Measurements from ENCODE around the gene SP8. TPM values are rescaled to one million over a fixed set of nuclear protein-coding genes. Genes with fewer than 3 reads are reported as not detected.

SP8 gene
- total and polyA plus RNA-seq, 2 experiments from 2014 or later = not detected

GRCh38 chr7:20794676-20795075 is 8.0 kb upstream of the SP8 start:
- Histone ChIP-seq H3K4me1 (ENCODE audit: insufficient read depth) (no peaks in the 10 kb centered on the region), H3K4me2 (ENCODE audit: unreplicated experiment) (no peak overlapping the region), H3K79me2 (ENCODE audit: insufficient read depth) (no peaks in the 10 kb centered on the region), H4K20me1 (ENCODE audit: insufficient read depth) (no peaks in the 10 kb centered on the region), H3K9me3 (ENCODE audit: low read depth) (no peaks in the 10 kb centered on the region), H3K9ac (no peak overlapping the region), H3K4me3 (no peak overlapping the region), H3K36me3 (ENCODE audit: low read depth) (no peaks in the 10 kb centered on the region), H3F3A (ENCODE audit: insufficient read depth) (no peaks in the 10 kb centered on the region), H3K27ac (no peak overlapping the region), H3K27me3 (replicated peaks; ENCODE audit: insufficient read depth) (peaks cover 90% of the 10 kb centered on the region), H3K9me2 (ENCODE audit: insufficient read depth) (no peaks in the 10 kb centered on the region), H2AFZ (no peak overlapping the region)
- no peak for DNase-seq
- WGBS, 2 experiments (ENCODE audit: low coverage in 1 of 2, low lambda C conversion rate in 2 of 2, missing lambda C conversion rate in 2 of 2) = 52 to 53% methylated on average over 13 of the region's 13 CpGs
- in situ Hi-C loops (cut with MboI) = loop anchor here (25.0 kb wide), 1 partner anchor 1218 kb away; no protein-coding TSS in a partner anchor
- TF ChIP-seq EZH2phosphoT487 (IDR thresholded peaks at IDR 0.05; ENCODE audit: insufficient read depth, low read depth) (no peak), EZH2 (IDR thresholded peaks at IDR 0.05; ENCODE audit: insufficient read depth, poor library complexity, severe bottlenecking) (no peak)

- H3K4me1 ChIP-seq (ENCODE audit: insufficient read depth) = no peaks in the 10 kb centered on the region
- H3K9me3 ChIP-seq (ENCODE audit: low read depth) = no peaks in the 10 kb centered on the region
- TF ChIP-seq EZH2phosphoT487 (IDR thresholded peaks at IDR 0.05; ENCODE audit: insufficient read depth, low read depth) (no peak), EZH2 (IDR thresholded peaks at IDR 0.05; ENCODE audit: insufficient read depth, poor library complexity, severe bottlenecking) (no peak)
- H3F3A ChIP-seq (ENCODE audit: insufficient read depth) = no peaks in the 10 kb centered on the region
- no peak for DNase-seq
- H3K9me2 ChIP-seq (ENCODE audit: insufficient read depth) = no peaks in the 10 kb centered on the region
- H3K27me3 ChIP-seq (replicated peaks; ENCODE audit: insufficient read depth) = peaks cover 89% of the 10 kb centered on the region
- no peaks in the 10 kb centered on the region for H3K36me3 ChIP-seq (ENCODE audit: low read depth)
- 3 to 5% methylated on average over 15 of the region's 15 CpGs for WGBS, 2 experiments (ENCODE audit: low coverage in 1 of 2, low lambda C conversion rate in 2 of 2, missing lambda C conversion rate in 2 of 2)
- no peak overlapping the region for H2AFZ ChIP-seq
- H4K20me1 ChIP-seq (ENCODE audit: insufficient read depth) = no peaks in the 10 kb centered on the region
- no peak overlapping the region for H3K9ac ChIP-seq
- H3K27ac ChIP-seq = no peak overlapping the region
- H3K4me2 ChIP-seq (ENCODE audit: unreplicated experiment) = no peak overlapping the region
- no peaks in the 10 kb centered on the region for H3K79me2 ChIP-seq (ENCODE audit: insufficient read depth)
- in situ Hi-C loops (cut with MboI) = loop anchor here (25.0 kb wide), 1 partner anchor 1218 kb away; no protein-coding TSS in a partner anchor
- no peak overlapping the region for H3K4me3 ChIP-seq
These were observed 7.2 kb upstream of the SP8 start for GRCh38 chr7:20793694-20794394.

- no peak overlapping the region for H3K4me2 ChIP-seq (ENCODE audit: unreplicated experiment)
- 30 to 35% methylated on average over 12 to 15 of the region's 15 CpGs for WGBS, 2 experiments (ENCODE audit: low coverage in 1 of 2, low lambda C conversion rate in 2 of 2, missing lambda C conversion rate in 2 of 2)
These were observed 6.6 kb upstream of the SP8 start for GRCh38 chr7:20793248-20793647.

GRCh38 chr7:20791538-20792434 is 5.1 kb upstream of the SP8 start:
- WGBS, 2 experiments (ENCODE audit: low coverage in 1 of 2, low lambda C conversion rate in 2 of 2, missing lambda C conversion rate in 2 of 2) = 13 to 19% methylated on average over 8 of the region's 8 CpGs
- H3K4me3 ChIP-seq = no peak overlapping the region
- no peaks in the 10 kb centered on the region for H3K9me2 ChIP-seq (ENCODE audit: insufficient read depth)
- no peaks in the 10 kb centered on the region for H3K9me3 ChIP-seq (ENCODE audit: low read depth)
- H2AFZ ChIP-seq = no peak overlapping the region
- peaks cover 96% of the 10 kb centered on the region for H3K27me3 ChIP-seq (replicated peaks; ENCODE audit: insufficient read depth)
- H3K9ac ChIP-seq = no peak overlapping the region
- TF ChIP-seq EZH2 (IDR thresholded peaks at IDR 0.05; ENCODE audit: insufficient read depth, poor library complexity, severe bottlenecking) = no peak
- TF ChIP-seq EZH2phosphoT487 (IDR thresholded peaks at IDR 0.05; ENCODE audit: insufficient read depth, low read depth) = 0 out of 2 replicates have a peak, but pooled peaks have one; percentile 18
- H3K4me2 ChIP-seq (ENCODE audit: unreplicated experiment) = no peak overlapping the region
- in situ Hi-C loops (cut with MboI) = loop anchor here (25.0 kb wide), 1 partner anchor 1221 kb away; no protein-coding TSS in a partner anchor
- H4K20me1 ChIP-seq (ENCODE audit: insufficient read depth) = no peaks in the 10 kb centered on the region
- DNase-seq = no peak
- no peaks in the 10 kb centered on the region for H3F3A ChIP-seq (ENCODE audit: insufficient read depth)
- no peaks in the 10 kb centered on the region for H3K4me1 ChIP-seq (ENCODE audit: insufficient read depth)
- no peaks in the 10 kb centered on the region for H3K79me2 ChIP-seq (ENCODE audit: insufficient read depth)
- H3K36me3 ChIP-seq (ENCODE audit: low read depth) = no peaks in the 10 kb centered on the region
- H3K27ac ChIP-seq = no peak overlapping the region

More at GRCh38 chr7:20793248-20793647, 6.6 kb upstream of the SP8 start:
- Histone ChIP-seq H3K4me1 (ENCODE audit: insufficient read depth) (no peaks in the 10 kb centered on the region), H3K27ac (no peak overlapping the region), H2AFZ (no peak overlapping the region), H3K9ac (no peak overlapping the region), H3K36me3 (ENCODE audit: low read depth) (no peaks in the 10 kb centered on the region), H3F3A (ENCODE audit: insufficient read depth) (no peaks in the 10 kb centered on the region), H3K9me2 (ENCODE audit: insufficient read depth) (no peaks in the 10 kb centered on the region), H3K79me2 (ENCODE audit: insufficient read depth) (no peaks in the 10 kb centered on the region), H4K20me1 (ENCODE audit: insufficient read depth) (no peaks in the 10 kb centered on the region), H3K9me3 (ENCODE audit: low read depth) (no peaks in the 10 kb centered on the region), H3K4me3 (no peak overlapping the region), H3K27me3 (replicated peaks; ENCODE audit: insufficient read depth) (peaks cover 90% of the 10 kb centered on the region)
- no peak for DNase-seq
- in situ Hi-C loops (cut with MboI) = loop anchor here (25.0 kb wide), 1 partner anchor 1219 kb away; no protein-coding TSS in a partner anchor
- TF ChIP-seq EZH2 (IDR thresholded peaks at IDR 0.05; ENCODE audit: insufficient read depth, poor library complexity, severe bottlenecking) (no peak), EZH2phosphoT487 (IDR thresholded peaks at IDR 0.05; ENCODE audit: insufficient read depth, low read depth) (no peak)

All from GM23248 (cell line).